ENCODE data around the gene MOCOS. TPM values are rescaled to one million over a fixed set of nuclear protein-coding genes. Genes with fewer than 3 reads are reported as not detected.

Gene MOCOS
- total RNA-seq, 1 donor from 2014 or later = 0.41 TPM

GRCh38 chr18:36299015-36299414 is 111.7 kb downstream of the MOCOS start:
- no peak for DNase-seq (ENCODE audit: low spot score in 2 of 2)

DNA sequence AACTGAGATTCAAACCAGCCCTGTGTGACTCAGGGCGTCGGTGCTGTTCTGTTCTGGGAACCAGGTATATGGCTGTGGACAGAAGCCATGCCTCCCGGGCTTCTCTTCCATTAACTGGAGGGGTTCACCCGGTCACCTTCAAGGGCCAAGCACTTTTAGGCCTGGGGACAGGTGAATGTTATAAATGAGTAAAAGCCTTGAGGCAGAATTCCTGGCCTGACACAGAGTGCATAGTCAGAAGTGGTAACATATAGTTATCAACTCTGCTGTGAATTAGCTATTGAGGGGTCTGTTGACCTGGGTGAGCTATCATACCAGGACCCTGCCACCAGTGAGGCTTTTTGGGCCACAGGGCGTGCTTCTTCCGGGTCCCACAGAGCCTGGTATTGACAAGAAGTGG is 112.9 kb downstream of the MOCOS start:
- FAIRE-seq = no peak
- no peak for DNase-seq (ENCODE audit: low spot score in 2 of 2)

More at GRCh38 chr18:36299015-36299414, 111.7 kb downstream of the MOCOS start:
- FAIRE-seq = no peak

GRCh38 chr18:36301884-36302283 is 114.6 kb downstream of the MOCOS start:
- no peak for DNase-seq (ENCODE audit: low spot score in 2 of 2)
- FAIRE-seq = no peak

DNA sequence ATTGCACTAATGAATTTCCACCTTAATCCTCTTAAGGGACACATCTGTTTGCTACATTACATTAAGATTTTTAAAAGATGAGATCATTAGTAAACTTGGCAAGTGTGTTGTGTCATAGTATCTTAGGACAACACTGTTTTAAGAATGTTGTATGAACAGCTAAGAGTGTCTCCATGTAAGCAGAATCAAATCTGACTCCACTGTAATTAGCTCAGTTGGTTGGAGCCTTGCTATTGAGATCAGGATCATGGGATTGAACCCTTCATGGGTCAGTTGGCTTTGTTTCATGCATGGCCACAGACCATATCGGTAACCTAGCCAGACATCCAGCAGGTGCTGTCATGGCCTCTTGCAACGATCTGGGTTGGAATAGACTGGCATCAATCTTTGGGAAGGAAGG is 115.4 kb downstream of the MOCOS start:
- FAIRE-seq (no peak), DNase-seq (ENCODE audit: low spot score in 2 of 2) (no peak)

- DNase-seq (ENCODE audit: low spot score in 2 of 2) = no peak
- no peak for FAIRE-seq
These were observed 116.0 kb downstream of the MOCOS start for GRCh38 chr18:36303211-36303844.

GRCh38 chr18:36304723-36305122 is 117.4 kb downstream of the MOCOS start:
- no peak for FAIRE-seq
- no peak for DNase-seq (ENCODE audit: low spot score in 2 of 2)

GRCh38 chr18:36305375-36305774 is 118.1 kb downstream of the MOCOS start:
- DNase-seq (ENCODE audit: low spot score in 2 of 2) (no peak), FAIRE-seq (no peak)

DNA sequence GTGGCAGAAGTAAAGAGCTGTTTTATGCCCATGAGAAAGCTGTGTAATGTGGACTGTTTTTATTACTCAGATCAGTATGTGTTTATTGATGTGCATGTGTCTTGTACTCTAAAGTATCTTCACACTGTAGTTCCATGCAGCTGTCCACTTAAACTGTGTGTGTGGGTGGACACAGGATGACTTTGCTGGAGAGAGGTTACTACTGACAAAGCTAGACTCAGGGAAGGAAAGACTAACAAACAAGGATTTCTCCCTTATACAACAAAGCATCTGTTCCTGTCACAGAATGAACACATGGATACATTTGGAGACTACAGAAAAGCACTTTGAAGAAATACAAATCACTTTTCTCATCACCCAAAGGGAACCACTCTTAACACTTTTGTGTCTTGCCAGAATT is 120.2 kb downstream of the MOCOS start:
- FAIRE-seq (no peak), DNase-seq (ENCODE audit: low spot score in 2 of 2) (no peak)

DNA sequence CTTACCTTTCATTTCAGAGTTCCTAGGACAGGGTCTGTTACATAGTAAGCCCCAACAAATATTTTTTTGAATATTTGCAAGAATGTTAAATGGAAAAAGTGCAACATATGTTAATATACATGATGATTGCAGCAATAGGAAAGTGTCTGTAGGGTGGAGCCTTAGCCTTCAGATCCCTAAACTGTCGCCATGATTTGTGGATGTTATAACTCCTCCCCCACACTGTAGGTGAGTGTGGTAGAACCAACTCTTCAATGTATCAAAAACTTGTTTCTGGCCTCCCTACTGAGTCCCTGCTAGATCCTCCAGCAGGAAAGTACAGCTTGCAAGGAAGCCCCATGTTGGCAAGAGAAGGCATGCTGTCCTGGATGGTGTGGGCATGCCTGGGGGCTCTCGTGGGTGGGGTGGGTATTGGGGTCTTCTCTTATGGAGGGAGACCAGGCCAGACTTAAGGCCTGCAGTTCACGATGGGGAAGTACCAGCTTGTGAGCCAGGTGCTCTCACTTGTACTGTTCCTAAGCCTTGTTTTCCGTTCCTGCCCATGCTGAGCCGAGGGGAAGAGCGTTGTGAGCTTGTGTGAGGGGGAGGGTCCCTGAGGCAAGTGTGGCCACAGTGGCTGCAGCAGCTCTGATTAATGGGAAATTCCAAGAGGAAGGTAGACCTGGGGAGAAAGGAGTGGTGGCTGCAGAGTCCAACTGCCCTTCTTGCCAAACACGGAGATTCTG is 121.6 kb downstream of the MOCOS start:
- FAIRE-seq (no peak), DNase-seq (ENCODE audit: low spot score in 2 of 2) (no peak)

- DNase-seq (ENCODE audit: low spot score in 2 of 2) (no peak), FAIRE-seq (no peak)
These were observed 122.4 kb downstream of the MOCOS start for GRCh38 chr18:36309436-36310391.

DNA sequence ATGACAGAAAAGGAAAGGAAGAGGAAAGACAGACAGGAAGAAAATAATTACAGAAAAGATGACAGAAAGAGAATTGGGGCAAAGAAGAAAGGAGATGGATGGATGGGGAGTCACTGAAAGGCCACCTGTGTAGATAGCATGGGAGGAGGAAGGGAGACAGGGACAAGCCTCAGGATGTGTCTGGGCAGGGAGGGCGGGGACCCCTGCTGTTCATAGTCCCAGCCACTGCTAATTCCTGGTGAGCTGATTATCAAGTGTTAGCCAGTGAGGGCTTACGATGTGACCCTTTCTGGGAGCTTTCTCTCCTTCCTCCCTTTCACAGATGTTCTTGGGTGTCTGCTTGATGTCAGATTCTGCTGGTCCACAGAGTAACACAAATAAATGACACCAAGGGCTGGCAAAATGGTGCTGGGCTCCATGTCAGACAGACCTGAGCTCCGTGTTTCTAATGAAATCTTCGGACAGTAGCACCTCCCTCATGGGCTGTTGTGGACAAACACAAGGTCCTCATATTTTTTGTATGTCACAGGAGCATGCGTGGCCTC is 123.8 kb downstream of the MOCOS start:
- no peak for FAIRE-seq
- no peak for DNase-seq (ENCODE audit: low spot score in 2 of 2)

DNA sequence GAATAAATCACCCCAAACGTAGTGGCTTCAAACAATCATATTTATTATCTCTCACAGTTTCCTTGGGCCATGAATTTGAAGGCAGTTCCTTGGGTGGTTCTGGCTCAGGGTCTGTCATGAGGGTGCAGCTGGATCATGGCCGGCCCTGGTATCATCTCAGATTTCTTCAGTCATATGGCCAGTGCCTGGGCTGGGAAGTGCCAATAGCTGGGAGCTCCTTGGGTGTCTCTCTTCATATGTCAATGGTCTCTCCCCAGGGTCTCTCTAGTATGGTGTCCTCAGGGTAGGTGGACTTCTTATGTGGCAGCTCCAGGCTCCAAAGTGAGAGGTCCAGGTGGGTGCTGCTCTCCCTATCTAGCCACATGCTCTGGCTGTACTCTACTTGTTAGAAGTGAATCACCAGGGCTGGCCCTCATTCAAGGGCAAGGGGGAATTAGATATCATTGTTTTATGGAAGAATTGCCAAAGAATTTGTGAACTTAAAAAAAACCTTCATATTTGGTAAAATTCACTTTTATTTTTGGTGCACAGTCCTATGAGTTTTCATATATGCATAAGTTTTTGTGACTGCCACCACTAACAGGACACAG is 125.6 kb downstream of the MOCOS start:
- DNase-seq (ENCODE audit: low spot score in 2 of 2) (no peak), FAIRE-seq (no peak)

GRCh38 chr18:36314098-36314497 is 126.8 kb downstream of the MOCOS start:
- FAIRE-seq = no peak
- DNase-seq (ENCODE audit: low spot score in 2 of 2) = no peak

DNA sequence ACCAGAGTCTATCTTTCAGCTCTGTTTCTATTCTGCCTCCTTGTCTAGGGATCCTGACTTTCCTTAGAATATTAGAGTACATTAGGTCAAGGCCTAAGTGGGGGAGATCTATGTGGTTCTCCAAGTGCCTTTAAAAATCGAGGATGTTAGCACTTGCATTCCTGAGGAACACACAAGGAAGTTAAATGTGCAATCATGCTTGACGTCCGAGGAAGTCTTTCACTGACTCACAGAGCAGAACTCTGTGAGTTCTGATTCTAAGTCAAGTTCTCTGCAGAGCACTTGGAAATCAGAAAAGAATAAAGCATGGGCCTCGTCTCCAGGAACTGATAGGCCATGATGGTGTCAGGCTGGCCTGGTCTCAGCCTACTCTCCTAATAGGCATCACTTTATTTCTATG is 127.5 kb downstream of the MOCOS start:
- FAIRE-seq = no peak
- no peak for DNase-seq (ENCODE audit: low spot score in 2 of 2)

- FAIRE-seq (no peak), DNase-seq (ENCODE audit: low spot score in 2 of 2) (no peak)
These were observed 128.4 kb downstream of the MOCOS start for GRCh38 chr18:36315736-36316135.

- FAIRE-seq = no peak
- no peak for DNase-seq (ENCODE audit: low spot score in 2 of 2)
These were observed 128.9 kb downstream of the MOCOS start for GRCh38 chr18:36316246-36316645.
